HG03139 (cell line): ENCODE results near the gene PRRT4.

Source experiments
- ATAC-seq: cut with Tn5 transposase; IDR thresholded peaks from one replicate; pipeline ENCODE4 v1.9.1; 2021; ENCODE audit not compliant: unreplicated experiment

The PRRT4 gene

GRCh38 chr7:128349466-128349825, 12.0 kb downstream of the PRRT4 start:
- no peak for ATAC-seq

GRCh38 chr7:128347647-128348097, 13.8 kb downstream of the PRRT4 start:
- ATAC-seq, result no peak

GRCh38 chr7:128344431-128344774, 17.1 kb downstream of the PRRT4 start:
- ATAC-seq, result no peak

GRCh38 chr7:128343554-128344430, 17.7 kb downstream of the PRRT4 start, which contains the start of gene RBM28:
RBM28 (minus strand) TSS chr7:128343908; CDS start chr7:128343793, 115 bp downstream.
- peak; percentile 88 for ATAC-seq

GRCh38 chr7:128341733-128342132, 19.8 kb downstream of the PRRT4 start:
- ATAC-seq, result no peak

- no peak for ATAC-seq
Observed at GRCh38 chr7:128335730-128336129, 25.8 kb downstream of the PRRT4 start.

GRCh38 chr7:128324368-128324680, 37.2 kb downstream of the PRRT4 start:
- ATAC-seq, result no peak

GRCh38 chr7:128323459-128324367, 37.8 kb downstream of the PRRT4 start:
- no peak for ATAC-seq

- ATAC-seq, result no peak
Observed at GRCh38 chr7:128323040-128323439, 38.5 kb downstream of the PRRT4 start.

- ATAC-seq, result no peak
Observed at GRCh38 chr7:128322040-128322643, 39.3 kb downstream of the PRRT4 start.

GRCh38 chr7:128321044-128321422, 40.5 kb downstream of the PRRT4 start:
- ATAC-seq, result no peak

- no peak for ATAC-seq
Observed at GRCh38 chr7:128318691-128319090, 42.8 kb downstream of the PRRT4 start.

- ATAC-seq, result no peak
Observed at GRCh38 chr7:128311013-128311412, 50.5 kb downstream of the PRRT4 start.

GRCh38 chr7:128310499-128310898, 51.0 kb downstream of the PRRT4 start:
- no peak for ATAC-seq

- no peak for ATAC-seq
Observed at GRCh38 chr7:128309976-128310375, 51.5 kb downstream of the PRRT4 start.

GRCh38 chr7:128309124-128309523, 52.4 kb downstream of the PRRT4 start:
- ATAC-seq, result no peak

GRCh38 chr7:128307061-128307460, 54.4 kb downstream of the PRRT4 start:
- ATAC-seq, result no peak

GRCh38 chr7:128304212-128304611, 57.3 kb downstream of the PRRT4 start:
- ATAC-seq, result no peak

GRCh38 chr7:128303643-128304042, 57.8 kb downstream of the PRRT4 start:
- no peak for ATAC-seq

- no peak for ATAC-seq
Observed at GRCh38 chr7:128303133-128303532, 58.4 kb downstream of the PRRT4 start.

- ATAC-seq, result no peak
Observed at GRCh38 chr7:128302139-128302538, 59.4 kb downstream of the PRRT4 start.
